HG03045 (cell line): ENCODE data around the gene DDIT4L.
A peak's percentile ranks its signal among the peaks of the same experiment; 100 is the strongest.
"Not testable (repeated sequence)": the region's sequence is repeated elsewhere in the genome, so short reads cannot be mapped to it uniquely, and the experiment has no call there.

Source experiments
- ATAC-seq: cut with Tn5 transposase; IDR thresholded peaks from one replicate; pipeline ENCODE4 v1.9.1; 2021; ENCODE audit warnings: mild to moderate bottlenecking, moderate library complexity; ENCODE audit not compliant: unreplicated experiment

The DDIT4L gene, protein sequence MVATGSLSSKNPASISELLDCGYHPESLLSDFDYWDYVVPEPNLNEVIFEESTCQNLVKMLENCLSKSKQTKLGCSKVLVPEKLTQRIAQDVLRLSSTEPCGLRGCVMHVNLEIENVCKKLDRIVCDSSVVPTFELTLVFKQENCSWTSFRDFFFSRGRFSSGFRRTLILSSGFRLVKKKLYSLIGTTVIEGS

DNA sequence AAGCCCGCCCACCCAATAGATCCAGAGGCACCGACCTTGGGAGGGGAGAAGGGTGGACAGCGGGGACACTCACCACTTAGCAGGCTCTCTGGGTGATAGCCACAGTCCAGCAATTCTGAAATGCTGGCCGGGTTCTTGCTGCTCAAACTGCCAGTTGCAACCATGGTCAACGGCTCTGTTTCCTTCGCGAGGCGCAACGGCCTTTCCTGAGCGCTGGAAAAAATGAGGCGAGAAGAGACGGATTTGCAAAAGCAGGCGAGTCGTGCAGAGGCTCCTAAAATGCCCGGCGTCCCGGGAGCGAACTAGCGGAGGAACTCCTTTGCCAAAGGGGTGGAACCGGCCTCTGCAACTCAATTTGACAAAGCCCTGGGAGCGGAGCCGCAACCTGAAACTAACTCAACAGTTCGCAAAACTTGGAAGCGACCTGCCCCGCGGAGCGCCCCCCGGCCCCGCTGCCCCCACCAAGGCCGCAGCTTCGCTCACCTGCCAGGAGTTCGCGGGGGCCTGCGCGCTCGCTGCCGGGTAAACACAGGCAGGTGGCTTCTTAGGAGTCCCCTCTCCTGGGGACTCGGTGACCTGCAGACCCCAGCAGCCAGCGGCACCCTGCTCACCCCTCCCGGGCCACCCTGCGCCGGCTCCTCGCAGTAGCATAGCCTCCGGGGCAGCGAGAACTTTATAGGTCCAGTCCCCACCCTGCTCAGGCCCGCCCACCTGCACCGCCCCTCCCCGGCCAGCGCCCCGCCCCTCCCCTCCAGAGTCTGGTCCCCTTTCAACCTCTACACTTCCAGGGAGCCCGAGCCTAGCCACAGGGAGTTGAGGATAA, at the start of gene DDIT4L:
DDIT4L (minus strand) TSS at position 649 of the 823 bp plus-strand sequence; CDS start at position 164, 485 bp downstream.
- no peak for ATAC-seq

DNA sequence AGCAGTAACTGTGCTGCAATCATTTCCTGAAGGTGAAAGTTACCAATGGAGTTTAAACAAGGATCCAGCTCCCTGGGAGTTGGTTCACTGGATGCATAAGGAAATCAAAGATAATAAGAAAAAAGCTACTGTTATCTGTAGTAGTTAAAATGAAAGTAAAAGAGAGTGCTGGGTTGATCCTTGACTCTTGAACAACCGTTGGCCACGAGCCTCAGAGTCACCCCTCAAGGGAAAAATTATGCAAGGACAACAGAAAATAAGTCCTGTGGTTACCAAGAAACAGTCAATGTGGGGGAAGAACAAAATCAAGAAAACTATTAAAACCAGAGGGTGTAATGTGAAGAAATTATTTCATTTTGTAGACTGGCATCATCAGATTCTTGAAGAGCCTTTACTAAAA, 49.7 kb upstream of the DDIT4L start:
- ATAC-seq = no peak

DNA sequence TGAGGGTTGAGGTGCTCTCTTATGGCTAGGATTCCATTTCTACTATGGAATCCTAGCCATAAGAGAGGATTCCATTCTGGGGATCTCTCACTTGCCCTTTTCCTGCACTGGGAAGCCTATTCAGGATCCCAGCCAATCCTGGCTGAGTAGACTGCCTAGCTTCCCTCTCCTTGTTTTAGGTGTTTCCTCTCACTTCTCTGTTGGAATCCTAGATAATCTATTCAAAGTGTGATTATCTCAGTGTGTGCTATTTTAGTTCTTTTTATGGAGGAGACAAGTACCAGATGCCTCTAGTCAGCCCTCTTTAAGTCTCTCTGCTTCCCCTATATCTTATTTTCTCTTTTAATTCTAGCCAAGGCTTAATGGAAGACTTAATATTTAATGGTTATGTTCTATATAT, 34.5 kb upstream of the DDIT4L start:
- no peak for ATAC-seq

DNA sequence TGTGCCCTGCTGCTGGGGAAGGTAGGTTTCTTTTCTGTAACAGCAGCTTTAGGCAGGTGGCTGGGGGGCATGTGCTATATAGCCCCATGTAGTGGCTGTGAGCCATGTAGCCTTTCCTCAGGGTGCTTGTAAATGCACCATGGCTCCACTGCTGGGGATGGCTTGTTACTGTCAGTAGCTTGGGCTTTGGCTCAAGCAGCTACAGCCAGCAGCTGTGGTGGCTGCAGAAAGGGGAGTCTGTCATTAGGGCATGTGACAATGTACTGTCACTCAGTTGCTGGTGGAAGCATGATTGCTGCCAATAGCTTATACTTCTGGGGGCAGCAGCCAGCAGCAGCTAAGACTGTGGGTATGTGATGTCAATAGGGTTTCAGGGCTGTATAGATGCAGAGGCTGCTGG, 33.9 kb upstream of the DDIT4L start:
- no peak for ATAC-seq

DNA sequence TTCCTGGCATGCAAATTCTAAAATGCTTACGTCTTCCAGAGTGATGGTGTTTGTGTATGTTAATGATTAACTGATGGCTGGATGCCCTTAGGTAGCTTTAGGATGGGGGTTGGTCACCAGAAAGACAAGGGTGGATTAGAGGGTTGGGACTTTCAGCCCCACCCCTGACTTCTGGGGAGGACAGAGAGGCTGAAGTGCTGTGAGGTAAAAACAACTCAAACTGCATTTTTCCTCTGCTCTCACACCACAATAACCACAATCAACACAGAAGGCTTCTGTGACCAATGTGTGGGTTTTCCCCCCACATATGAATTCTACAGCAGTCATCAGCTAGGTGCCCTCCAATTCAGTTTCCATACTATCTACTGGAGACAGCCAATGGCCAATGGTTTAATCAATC, 18.7 kb upstream of the DDIT4L start:
- ATAC-seq = peak; percentile 96

DNA sequence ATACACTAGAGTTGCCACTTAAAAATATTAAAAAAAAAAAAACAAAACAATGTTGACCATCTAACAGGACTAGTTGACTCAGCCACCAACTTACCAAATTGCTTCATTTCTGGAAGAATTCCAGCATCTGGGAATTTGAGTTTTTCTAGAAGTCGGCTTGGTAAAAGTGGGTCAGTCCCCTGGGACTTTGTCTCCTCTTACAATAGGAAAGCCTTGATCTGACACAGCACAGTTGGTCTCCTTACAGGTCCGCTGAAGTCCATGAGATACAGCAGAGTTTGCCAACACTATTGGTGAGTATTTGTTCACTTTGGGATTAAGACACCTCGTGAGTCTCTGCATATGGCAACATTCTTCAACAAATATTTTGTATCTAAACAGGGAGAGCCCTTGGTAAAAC, 18.2 kb upstream of the DDIT4L start:
- ATAC-seq = peak; percentile 3

DNA sequence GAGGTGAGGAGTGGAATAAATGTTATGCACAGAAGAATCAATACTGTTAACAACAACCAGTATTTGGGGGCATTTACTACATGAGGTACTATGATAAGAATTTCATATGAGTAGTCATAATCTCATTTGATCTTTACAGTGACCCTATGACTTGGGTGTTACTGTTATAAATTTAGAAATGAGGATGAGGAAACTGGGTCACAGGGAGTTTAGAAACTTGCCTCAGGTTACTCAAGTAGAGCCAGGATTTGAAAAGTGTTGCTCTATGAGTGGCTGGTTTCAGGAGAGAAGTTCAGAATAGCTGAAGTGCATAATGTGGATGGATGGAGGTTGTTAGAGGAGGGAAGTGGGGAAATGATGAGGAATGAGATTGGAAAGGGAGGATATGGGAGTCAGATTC, 16.6 kb upstream of the DDIT4L start:
- no peak for ATAC-seq

DNA sequence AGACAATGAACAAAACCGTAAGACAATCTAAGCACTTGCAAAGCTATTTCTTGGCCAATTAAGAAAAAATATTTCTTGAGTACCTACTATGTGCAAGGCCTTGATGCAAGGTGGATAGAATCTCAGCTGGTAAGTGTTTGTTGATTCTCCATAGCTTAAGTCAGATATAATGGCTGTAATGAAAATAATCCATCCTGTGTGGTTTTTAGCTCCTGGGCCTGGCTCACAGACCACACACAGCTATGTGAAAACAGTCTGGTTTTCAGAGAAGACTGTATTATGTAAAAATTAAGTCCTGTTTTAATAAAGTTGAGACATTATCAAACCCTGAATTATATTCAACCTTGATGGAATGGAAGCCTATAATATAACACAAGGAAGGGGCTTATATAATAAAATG, 7.8 kb upstream of the DDIT4L start:
- ATAC-seq = no peak

DNA sequence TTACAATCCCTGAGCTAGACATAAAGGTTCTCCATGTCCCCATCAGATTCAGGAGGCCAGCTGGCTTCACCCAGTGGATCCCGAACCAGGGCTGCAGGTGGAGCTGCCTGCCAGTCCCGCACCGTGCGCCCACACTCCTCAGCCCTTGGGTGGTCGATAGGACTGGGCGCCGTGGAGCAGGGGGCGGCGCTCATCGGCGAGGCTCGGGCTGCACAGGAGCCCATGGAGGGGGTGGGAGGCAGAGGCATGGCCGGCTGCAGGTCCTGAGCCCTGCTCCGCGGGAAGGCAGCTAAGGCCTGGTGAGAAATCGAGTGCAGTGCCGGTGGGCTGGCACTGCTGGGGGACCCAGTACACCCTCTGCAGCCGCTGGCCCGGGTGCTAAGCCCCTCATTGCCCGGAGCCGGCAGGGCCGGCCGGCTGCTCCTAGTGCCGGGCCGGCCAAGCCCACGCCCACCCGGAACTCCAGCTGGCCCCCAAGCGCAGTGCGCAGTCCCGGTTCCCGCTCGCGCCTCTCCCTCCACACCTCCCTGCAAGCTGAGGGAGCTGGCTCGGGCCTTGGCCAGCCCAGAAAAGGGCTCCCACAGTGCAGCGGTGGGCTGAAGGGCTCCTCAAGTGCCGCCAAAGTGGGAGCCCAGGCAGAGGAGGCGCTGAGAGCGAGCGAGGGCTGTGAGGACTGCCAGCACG, 6.3 kb upstream of the DDIT4L start:
- not testable (repeated sequence) for ATAC-seq

DNA sequence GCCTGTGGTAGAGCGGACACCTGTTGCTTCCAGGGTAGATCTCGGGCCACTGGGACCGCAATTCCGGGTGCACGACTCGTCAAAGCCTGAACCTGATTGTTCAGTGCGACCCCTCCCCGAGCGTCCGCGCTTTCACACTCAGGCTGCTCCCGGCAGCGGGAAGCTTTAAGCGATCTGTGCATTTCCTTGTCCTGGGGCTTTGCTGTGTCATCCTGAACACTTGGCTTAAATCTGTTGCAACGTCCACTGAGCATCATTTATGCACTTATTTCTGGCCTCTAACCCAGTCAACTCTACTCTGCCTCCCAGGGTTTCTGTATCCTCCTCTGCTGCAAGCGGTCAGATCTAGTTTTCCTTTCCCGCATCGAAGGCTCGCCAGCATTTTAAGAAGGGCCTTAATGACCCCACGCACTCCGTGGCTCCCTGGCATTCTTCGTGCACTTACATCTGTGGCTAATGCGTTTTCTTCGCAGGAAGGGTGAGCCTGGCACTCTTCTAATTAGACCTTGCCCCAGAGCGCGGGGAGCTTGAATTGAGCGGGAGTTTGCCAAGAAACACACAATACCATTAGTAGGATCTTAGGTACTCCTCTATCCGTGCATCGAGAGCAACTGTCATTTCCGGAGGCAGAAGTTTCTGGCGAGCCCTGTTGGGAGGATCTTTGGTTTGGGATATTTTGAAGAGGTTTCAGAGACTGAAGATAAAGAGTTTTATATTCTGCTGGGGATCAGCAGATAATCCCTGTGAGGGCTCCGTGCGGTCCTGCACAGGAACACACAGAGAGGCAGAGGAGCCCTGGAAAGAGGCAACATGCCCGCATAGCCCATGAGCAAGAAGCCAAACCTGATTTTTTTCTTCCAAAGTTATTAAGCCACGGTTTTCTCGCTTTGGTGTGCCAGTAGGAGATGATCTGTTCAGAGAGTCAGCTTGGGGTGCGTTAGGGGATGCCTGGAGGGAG, 654 bp upstream of the DDIT4L start:
- ATAC-seq = no peak

DNA sequence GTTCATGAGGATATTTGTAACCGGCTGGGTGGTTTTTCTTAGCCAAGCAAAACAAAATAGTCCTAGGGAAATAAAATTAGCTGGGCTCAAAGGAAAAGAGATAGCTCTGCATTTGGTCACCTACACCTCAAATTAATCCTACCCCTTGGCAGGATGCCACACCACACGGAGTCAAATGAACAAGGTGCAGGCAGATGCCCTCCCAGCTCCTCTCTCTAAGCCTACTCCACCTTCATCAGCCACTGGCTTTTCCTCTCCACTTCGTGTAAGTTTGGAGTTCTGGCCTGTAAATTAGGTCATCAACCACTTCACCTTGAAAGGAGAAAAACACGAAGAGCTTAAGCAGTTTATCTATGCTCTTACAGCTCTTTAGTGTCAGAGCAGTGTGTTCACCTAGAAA, 1.4 kb downstream of the DDIT4L start:
- ATAC-seq = no peak

DNA sequence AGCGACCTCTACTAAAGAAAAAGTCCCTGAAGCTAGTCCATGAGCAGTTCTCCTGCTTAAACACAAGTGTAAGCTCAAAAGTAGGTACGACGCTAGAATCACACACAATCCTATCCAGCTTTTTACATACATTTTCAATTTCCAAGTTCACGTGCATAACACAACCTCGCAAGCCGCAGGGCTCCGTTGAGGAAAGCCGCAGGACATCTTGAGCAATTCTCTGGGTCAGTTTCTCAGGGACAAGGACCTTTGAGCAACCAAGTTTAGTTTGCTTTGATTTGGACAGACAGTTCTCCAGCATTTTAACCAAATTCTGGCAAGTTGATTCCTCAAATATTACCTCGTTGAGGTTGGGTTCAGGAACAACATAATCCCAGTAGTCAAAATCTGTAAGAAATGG, 2.5 kb downstream of the DDIT4L start:
- no peak for ATAC-seq

DNA sequence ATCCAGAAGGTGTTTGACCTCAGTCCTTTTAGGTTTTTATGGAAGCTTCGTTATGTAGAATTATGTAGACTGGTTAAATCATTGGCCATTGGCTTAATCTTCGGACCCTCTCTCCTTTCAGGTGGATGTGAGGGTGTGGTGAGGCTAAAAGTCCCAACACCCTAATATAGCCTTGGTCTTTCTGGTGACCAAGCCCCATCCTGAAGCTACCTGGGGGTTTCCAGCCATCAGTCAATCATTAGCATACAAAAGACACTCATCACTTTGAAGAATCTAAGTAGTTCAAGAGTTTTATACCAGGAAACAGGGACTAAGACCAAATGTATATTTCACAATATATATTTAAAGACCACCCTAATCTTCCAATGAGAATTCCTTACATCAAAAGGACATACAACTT, 5.5 kb downstream of the DDIT4L start:
- no peak for ATAC-seq

DNA sequence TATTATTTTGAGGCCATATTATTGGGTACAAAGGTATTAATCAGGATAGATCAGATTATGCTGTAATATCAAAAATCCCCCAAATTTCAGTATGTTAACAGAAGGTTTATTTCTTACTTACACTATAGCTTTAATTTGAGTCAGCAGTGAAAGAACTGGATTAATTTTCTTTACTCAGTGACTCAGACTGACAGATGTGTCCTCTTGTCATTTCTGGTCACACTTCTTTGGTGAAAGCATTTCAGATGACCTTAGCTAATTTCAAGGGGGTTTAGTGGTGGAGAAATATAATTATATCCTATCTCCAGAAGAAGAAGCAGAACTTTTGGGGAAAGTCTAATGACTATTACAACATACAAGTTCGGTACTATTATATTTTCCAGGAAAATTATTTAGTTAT, 12.4 kb downstream of the DDIT4L start:
- no peak for ATAC-seq

DNA sequence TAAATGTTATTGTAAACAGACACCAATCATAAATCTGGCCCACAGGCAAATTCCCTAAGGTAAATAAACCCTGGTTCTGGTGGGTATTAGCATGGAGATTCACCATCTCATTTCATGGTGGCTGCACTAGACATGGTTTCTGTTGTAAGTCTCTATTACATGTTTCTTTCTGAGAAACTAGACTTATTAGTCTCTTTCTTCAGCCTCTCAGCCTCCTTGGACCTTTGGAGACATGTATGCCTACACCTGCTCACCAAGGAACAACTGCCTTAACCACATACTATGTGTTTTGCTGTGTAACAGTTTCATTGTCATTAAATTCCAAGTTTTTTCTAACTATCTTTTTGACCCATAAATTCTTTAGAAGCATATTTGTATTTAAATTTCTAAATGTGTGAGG, 13.1 kb downstream of the DDIT4L start:
- no peak for ATAC-seq

DNA sequence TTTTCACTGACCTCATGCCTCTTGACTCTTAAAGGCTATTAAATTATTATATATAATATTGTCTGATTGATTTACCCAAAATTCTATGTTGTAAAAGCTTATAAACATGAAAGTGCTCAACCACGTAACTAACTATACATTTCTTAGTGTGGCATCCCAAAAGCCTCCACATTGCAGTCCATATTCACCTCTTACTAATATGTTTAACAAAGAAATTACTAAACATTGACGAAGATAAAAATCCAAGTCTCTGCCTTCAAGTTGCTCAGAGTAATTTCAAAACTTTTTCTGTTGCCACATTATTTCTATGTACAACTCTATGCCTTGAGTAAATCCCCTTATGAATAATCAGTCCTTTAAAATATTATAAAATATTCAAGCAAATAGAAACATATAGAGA, 14.4 kb downstream of the DDIT4L start:
- no peak for ATAC-seq

DNA sequence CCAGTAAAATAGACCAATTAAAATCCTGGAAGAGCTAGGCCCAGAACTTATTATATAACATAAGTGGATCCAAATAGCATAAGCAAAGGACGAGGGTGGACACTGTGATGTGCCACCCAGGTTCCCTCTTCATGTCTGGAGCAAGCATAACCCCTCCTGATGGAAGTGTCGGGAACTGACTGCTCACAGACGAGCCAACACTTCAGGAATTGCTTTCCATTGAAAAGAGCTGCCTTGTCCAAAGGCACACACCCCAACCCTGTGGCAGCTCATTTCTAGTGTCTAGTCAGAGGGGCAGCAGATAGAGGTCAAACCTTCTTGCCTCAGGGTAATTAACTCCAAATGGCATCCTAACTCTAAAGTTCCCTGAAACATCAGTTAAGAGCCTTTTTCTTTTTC, 15.3 kb downstream of the DDIT4L start:
- no peak for ATAC-seq

DNA sequence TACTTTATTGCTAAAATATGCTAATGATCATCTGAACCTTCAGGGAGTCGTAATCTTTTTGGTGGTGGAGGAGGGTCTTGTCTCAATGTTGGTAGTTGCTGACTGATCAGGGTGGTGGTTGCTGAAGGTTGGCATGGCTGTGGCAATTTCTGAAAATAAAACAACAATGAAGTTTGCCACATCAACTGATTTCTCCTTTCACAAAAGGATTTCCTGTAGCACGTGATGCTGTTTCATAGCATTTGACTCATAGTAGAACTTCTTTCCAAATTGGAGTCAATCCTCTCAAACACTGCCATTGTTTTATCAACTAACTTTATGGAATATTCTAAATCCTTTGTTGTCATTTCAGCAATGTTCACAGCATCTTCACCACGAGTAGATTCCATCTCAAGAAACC, 19.3 kb downstream of the DDIT4L start:
- no peak for ATAC-seq

DNA sequence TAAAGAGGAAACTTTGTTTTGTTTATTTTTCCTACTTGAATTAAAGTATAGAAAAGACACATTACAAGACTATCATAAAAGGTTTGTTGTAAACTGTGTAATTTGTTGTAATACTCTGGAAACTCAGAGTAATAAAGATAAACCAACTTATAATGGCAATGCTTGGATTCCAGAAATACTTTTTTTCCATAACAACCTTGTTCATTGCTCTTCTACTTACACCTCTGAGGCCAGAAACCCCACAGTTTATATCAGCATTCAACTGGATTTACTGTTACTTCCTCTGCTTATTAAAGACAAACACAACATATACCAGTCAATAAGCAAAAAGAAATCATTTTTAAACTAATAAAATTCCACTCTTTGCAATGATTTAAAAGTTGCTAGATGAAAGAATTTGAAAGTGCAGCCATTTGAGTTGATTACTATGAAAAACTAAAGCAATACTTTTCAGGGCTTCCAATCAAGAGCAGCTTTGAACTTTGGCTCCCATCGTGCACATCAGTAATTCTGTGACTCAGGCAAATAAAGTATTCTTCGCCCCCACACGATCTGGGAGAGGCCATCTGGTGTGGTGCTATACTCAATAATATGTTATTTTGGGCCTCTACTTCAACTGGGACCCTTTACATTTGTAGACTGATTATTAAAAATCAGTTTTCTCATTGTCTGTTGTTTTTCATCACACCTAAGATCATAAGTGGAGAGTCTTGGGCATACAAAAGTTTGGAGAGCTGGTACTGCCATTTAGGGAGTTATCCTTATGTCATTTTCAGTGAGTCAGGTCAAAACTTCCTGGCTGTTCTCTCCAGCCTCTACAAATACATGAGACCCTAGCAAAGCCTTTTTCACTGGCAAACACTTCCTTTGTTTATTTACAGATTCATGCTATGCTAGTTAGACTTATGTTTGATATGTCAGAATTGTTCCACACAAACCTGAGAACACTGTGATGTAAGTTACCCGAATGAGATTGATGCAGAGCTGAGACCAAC, 20.5 kb downstream of the DDIT4L start:
- no peak for ATAC-seq

DNA sequence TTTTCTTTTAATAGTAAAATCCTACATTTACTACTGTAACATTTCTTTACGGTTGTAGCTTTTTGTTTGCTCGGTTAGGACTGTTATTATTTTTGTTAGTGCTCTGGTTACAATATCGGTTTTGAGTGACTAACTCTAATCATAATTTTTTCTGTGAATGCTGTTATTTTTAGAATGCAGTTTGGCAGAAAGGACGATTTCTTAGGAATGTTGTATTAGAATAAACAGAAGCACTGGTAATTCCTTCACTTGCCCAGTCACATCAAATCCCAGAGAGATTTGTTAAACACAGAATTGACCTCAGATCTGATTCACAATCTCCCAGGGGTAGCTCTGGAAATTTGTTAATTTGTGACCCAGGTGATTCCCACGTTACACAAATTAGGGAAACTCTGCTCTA, 21.7 kb downstream of the DDIT4L start:
- no peak for ATAC-seq
